HG02642 (cell line): Measurements from ENCODE around the gene PDGFB.

Experiments used
- ATAC-seq: cut with Tn5 transposase; IDR thresholded peaks from one replicate; pipeline ENCODE4 v1.9.1; 2021; ENCODE audit warnings: mild to moderate bottlenecking; ENCODE audit not compliant: unreplicated experiment, poor library complexity

PDGFB gene

GRCh38 chr22:39214006-39214382 lies 30.8 kb downstream of the PDGFB start:
- no peak for ATAC-seq

- ATAC-seq: no peak
Observed at GRCh38 chr22:39212721-39213376, 31.9 kb downstream of the PDGFB start.

- no peak for ATAC-seq
Observed at GRCh38 chr22:39209756-39210155, 35.0 kb downstream of the PDGFB start.

GRCh38 chr22:39208013-39208680 lies 36.6 kb downstream of the PDGFB start:
- ATAC-seq: no peak

- ATAC-seq: no peak
Observed at GRCh38 chr22:39207141-39208012, 37.4 kb downstream of the PDGFB start.

- no peak for ATAC-seq
Observed at GRCh38 chr22:39206491-39206890, 38.3 kb downstream of the PDGFB start.

- no peak for ATAC-seq
Observed at GRCh38 chr22:39205344-39206021, 39.3 kb downstream of the PDGFB start.

- no peak for ATAC-seq
Observed at GRCh38 chr22:39204216-39204615, 40.6 kb downstream of the PDGFB start.

GRCh38 chr22:39197578-39197977 lies 47.2 kb downstream of the PDGFB start:
- ATAC-seq: no peak

- ATAC-seq: no peak
Observed at GRCh38 chr22:39194098-39194497, 50.7 kb downstream of the PDGFB start.

GRCh38 chr22:39188809-39189208 lies 56.0 kb downstream of the PDGFB start:
- no peak for ATAC-seq

- no peak for ATAC-seq
Observed at GRCh38 chr22:39185601-39186012, 59.2 kb downstream of the PDGFB start.

- ATAC-seq: no peak
Observed at GRCh38 chr22:39184586-39185577, 59.9 kb downstream of the PDGFB start.

- ATAC-seq: no peak
Observed at GRCh38 chr22:39183991-39184585, 60.7 kb downstream of the PDGFB start.

- ATAC-seq: no peak
Observed at GRCh38 chr22:39182478-39183030, 62.2 kb downstream of the PDGFB start.

- ATAC-seq: no peak
Observed at GRCh38 chr22:39181778-39182177, 63.0 kb downstream of the PDGFB start.

- no peak for ATAC-seq
Observed at GRCh38 chr22:39181356-39181755, 63.4 kb downstream of the PDGFB start.

- ATAC-seq: no peak
Observed at GRCh38 chr22:39179841-39180335, 64.9 kb downstream of the PDGFB start.

GRCh38 chr22:39179401-39179827 lies 65.4 kb downstream of the PDGFB start:
- ATAC-seq: no peak
